NCI-H69 (cell line): ENCODE measurements around the gene FRK.
"Not testable (repeated sequence)": the region's sequence is repeated elsewhere in the genome, so short reads cannot be mapped to it uniquely, and the experiment has no call there.

Experiments
- DNase-seq: peaks from one replicate; lab custom pipeline; 2025; lab: John Stamatoyannopoulos, UW

FRK gene

GRCh38 chr6:116060572-116061283, at the start of gene FRK:
Gene FRK, minus strand, starts transcription at chr6:116060891. Its CDS starts 580 bp downstream, at chr6:116060311.
- DNase-seq, result peak; percentile 83

- no peak for DNase-seq
Observed at GRCh38 chr6:116108836-116109235, 48.1 kb upstream of the FRK start.

- DNase-seq, result no peak
Observed at GRCh38 chr6:116106146-116106545, 45.5 kb upstream of the FRK start.

GRCh38 chr6:116105247-116105646, 44.6 kb upstream of the FRK start:
- no peak for DNase-seq

GRCh38 chr6:116104636-116105035, 43.9 kb upstream of the FRK start:
- DNase-seq, result no peak

GRCh38 chr6:116102873-116103272, 42.2 kb upstream of the FRK start:
- DNase-seq, result no peak

GRCh38 chr6:116101790-116102189, 41.1 kb upstream of the FRK start:
- DNase-seq, result no peak

GRCh38 chr6:116101302-116101718, 40.6 kb upstream of the FRK start:
- no peak for DNase-seq

GRCh38 chr6:116100419-116101301, 40.0 kb upstream of the FRK start, which contains the start of gene NT5DC1:
Gene NT5DC1, plus strand, starts transcription at chr6:116100853. Its CDS starts 78 bp downstream, at chr6:116100931.
- peak; percentile 89 for DNase-seq

GRCh38 chr6:116099036-116099435, 38.3 kb upstream of the FRK start:
- no peak for DNase-seq

- peak; percentile 13 for DNase-seq
Observed at GRCh38 chr6:116096979-116097816, 36.5 kb upstream of the FRK start.

- DNase-seq, result not testable (repeated sequence)
Observed at GRCh38 chr6:116096048-116096759, 35.5 kb upstream of the FRK start.

GRCh38 chr6:116094041-116094440, 33.4 kb upstream of the FRK start:
- DNase-seq, result no peak

GRCh38 chr6:116090251-116090650, 29.6 kb upstream of the FRK start:
- DNase-seq, result no peak

GRCh38 chr6:116088946-116089345, 28.3 kb upstream of the FRK start:
- no peak for DNase-seq

- DNase-seq, result peak; percentile 6
Observed at GRCh38 chr6:116087437-116088027, 26.8 kb upstream of the FRK start.

GRCh38 chr6:116084284-116084683, 23.6 kb upstream of the FRK start:
- no peak for DNase-seq

GRCh38 chr6:116083052-116083451, 22.4 kb upstream of the FRK start:
- DNase-seq, result no peak

GRCh38 chr6:116078945-116079344, 18.3 kb upstream of the FRK start:
- DNase-seq, result no peak

- no peak for DNase-seq
Observed at GRCh38 chr6:116078522-116078921, 17.8 kb upstream of the FRK start.
